Sigmoid colon (tissue), 4 donors: ENCODE measurements around the gene SEC24D.

Experiments
- POLR2A ChIP-seq, 2 donors: fragments of 450-650 bp; IDR thresholded peaks; one replicate each; pipeline ENCODE4 v1.6.1; 2016; ENCODE audit warnings: antibody characterized with exemption in 2 of 2, mild to moderate bottlenecking in 2 of 2, moderate library complexity in 2 of 2
- POLR2AphosphoS5 ChIP-seq, 4 donors: sonication (generic); formaldehyde crosslinking; IDR thresholded peaks; one replicate each; pipeline ENCODE4 v1.6.1; 2017; ENCODE audit warnings: antibody characterized with exemption in 4 of 4
- TF ChIP-seq, protein P1 (sequence below), 4 experiments: fragments of 450-650 bp in 3 of 4; fragments of 200-600 bp in 1 of 4; IDR thresholded peaks; one replicate each; pipeline ENCODE4 v1.5.1; 2016 to 2019; ENCODE audit warnings: antibody characterized with exemption in 4 of 4, mild to moderate bottlenecking in 3 of 4, moderate library complexity in 2 of 4

DNA sequence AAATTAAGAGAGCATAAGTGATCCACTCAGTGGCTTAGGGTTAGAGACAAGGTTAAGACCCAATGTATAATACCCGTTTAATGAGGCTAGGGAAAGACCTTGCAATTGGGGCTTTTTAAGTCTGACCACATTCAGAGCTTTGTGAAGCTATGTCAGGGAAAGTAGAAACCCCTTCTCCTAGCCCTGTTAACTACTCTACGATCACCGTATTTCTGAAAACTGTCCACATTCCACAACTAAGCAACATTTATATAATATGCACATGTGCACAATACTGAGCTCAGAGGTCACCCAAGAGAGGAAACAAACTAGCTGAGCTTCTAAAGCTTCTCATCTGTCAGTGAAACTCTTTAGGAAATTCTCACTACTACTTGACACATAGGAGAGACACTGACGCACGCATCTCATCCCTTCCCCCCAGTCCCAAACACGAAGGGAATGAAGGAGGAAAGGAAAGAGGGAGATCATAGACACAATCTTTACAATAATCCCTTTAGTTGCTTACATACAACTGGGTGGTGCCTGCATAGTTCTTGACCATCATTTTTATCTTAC lies 94.5 kb downstream of the SEC24D start:
- TF ChIP-seq, protein P1, sequence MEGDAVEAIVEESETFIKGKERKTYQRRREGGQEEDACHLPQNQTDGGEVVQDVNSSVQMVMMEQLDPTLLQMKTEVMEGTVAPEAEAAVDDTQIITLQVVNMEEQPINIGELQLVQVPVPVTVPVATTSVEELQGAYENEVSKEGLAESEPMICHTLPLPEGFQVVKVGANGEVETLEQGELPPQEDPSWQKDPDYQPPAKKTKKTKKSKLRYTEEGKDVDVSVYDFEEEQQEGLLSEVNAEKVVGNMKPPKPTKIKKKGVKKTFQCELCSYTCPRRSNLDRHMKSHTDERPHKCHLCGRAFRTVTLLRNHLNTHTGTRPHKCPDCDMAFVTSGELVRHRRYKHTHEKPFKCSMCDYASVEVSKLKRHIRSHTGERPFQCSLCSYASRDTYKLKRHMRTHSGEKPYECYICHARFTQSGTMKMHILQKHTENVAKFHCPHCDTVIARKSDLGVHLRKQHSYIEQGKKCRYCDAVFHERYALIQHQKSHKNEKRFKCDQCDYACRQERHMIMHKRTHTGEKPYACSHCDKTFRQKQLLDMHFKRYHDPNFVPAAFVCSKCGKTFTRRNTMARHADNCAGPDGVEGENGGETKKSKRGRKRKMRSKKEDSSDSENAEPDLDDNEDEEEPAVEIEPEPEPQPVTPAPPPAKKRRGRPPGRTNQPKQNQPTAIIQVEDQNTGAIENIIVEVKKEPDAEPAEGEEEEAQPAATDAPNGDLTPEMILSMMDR (IDR thresholded peaks at IDR 0.05), result no peak
- TF ChIP-seq POLR2A (IDR thresholded peaks at IDR 0.05) (no peak), POLR2AphosphoS5 (IDR thresholded peaks at IDR 0.05) (no peak)
